GM12891 (cell line): ENCODE data around the gene ANP32A.

Source experiments
- POLR2A ChIP-seq: IDR thresholded peaks from 2 replicates; pipeline ENCODE4 v1.6.1; 2011; ENCODE audit warnings: low read depth, low read length, control low read depth
- POLR2AphosphoS5 ChIP-seq: IDR thresholded peaks from 2 replicates; pipeline ENCODE4 v1.6.1; 2011; ENCODE audit warnings: low read depth, low read length, control low read depth

GRCh38 chr15:68814596-68814995 is 6.1 kb downstream of the ANP32A start:
- TF ChIP-seq POLR2A (no peak), POLR2AphosphoS5 (no peak; the same call in 1 of the 2 replicates)
